ENCODE results near the gene KLHL12. TPM values are rescaled to one million over a fixed set of nuclear protein-coding genes. Genes with fewer than 3 reads are reported as not detected.

Gene KLHL12
- total RNA-seq (2014; rRNA removed; shearing (Covaris generic)) = 33.9 and 35.7 TPM in 2 replicates
- 46.2 and 46.5 TPM in 2 replicates for total RNA-seq (2022)
- percentile 78 among the genes with signal in this experiment for Bru-seq, nascent RNA
- BruChase-seq, experiment 1, labeled RNA remaining after a 6-hour chase = percentile 70 among the genes with signal in this experiment
- percentile 82 among the genes with signal in this experiment for BruChase-seq, experiment 2, labeled RNA remaining after a 2-hour chase
- long read RNA-seq, transcript KLHL12-203 (12 exons, 3,359 nt) = major isoform, 61 of 83 reads
- long read RNA-seq, partial matches to known transcripts = 8 of 83 reads
- long read RNA-seq, other reads (novel, unspliced or antisense) = 14 of 83 reads

DNA sequence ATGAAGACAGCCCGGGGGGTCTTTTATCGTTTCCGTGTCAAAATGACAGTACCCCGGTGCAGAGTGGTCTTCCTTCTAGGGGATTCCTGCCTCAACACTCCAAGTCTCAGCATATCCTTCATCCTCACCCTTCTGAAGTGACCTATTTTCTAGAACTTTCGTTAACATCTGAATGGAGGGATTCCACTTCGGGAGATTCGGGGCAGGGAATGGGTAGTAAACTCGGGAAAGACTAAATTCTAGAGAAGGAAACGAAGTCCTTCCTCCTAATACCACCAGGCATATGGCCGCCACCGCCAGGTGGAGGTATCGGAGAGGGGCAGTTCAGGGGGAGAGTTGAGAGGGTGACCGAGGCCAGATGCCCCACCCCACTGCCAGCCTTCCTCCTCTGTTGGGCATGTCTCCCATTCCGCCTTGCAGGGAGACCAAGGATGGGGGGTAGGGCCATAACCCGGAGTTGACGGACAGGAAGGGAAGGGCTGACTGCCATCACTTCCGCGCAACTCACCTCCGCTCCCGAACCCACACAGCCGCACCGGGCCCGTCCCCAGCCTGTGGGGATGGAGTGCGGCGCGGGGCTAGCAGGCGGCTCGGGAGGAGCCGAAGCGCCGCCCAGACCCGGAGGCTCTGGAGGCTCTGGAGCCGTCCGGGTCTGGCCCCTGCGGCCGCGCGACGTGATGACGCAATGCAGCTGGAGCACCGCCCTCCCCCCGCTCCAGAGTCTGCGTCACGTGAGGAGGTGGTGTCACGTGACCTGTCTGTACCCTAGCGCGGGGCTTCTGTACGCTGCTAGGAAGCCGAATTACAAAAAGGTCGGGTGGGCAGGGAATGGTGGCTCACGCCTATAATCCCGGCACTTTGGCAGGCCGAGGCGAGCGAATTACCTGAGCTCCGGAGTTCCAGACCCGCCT, at the start of gene KLHL12:
Gene KLHL12, minus strand, starts transcription at position 654 of the 911 bp plus-strand sequence. CDS start 2,072 bp downstream, outside the sequence.
- DNase-seq (ENCODE audit: low spot score) = peak; percentile 98
- Histone ChIP-seq H3K79me2 (ENCODE audit: insufficient read depth, low read depth, low read length) (peaks cover 47% of the 10 kb centered on the region; the same call in 1 of the 2 replicates), H4K20me1 (ENCODE audit: insufficient read depth, low read length) (no peaks in the 10 kb centered on the region), H3K4me3 (ENCODE audit: low read depth, low read length, poor library complexity, severe bottlenecking) (peak within 1 kb of the TSS; percentile 90), H3K4me2 (ENCODE audit: low read length) (peak within 1 kb of the TSS; percentile 97), H3K4me1 (ENCODE audit: insufficient read depth, low read length, poor library complexity, severe bottlenecking) (peaks cover 38% of the 10 kb centered on the region), H2AFZ (ENCODE audit: low read length) (peak within 1 kb of the TSS; percentile 78), H3K9me2 (ENCODE audit: insufficient read depth, low read length) (no peaks in the 10 kb centered on the region), H3K36me3 (ENCODE audit: insufficient read depth, low read length) (peaks cover 28% of the 10 kb centered on the region), H3K9me3 (ENCODE audit: low read length) (no peaks in the 10 kb centered on the region), H3K27ac (ENCODE audit: low read depth, low read length, poor library complexity, severe bottlenecking) (peak within 1 kb of the TSS; percentile 78)
- TF ChIP-seq CTCF (conservative IDR thresholded peaks at IDR 0.05; ENCODE audit: low read length) (peak; percentile 76), EZH2phosphoT487 (IDR thresholded peaks at IDR 0.05; ENCODE audit: borderline replicate concordance, low read depth, low read length) (no peak)
- CTCF ChIA-PET (ENCODE audit: unreplicated experiment) = interaction anchor here (1.0 kb wide), 1 partner anchor 126 kb away, joined by 5 read pairs; no protein-coding TSS in a partner anchor
- POLR2A ChIA-PET = interaction anchor here (0.6 to 1.4 kb wide), 14 partner anchors 17 to 1425 kb away, joined by 3 to 9 read pairs (median 4); no protein-coding TSS in a partner anchor
- BruUV-seq (replicated peaks) = no TSS peak
- intact Hi-C loops (cut with micrococcal nuclease; ENCODE audit: unreplicated experiment) = loop anchor here (1.0 to 2.0 kb wide), 4 partner anchors 32 to 72 kb away; partner anchors contain the start of genes ADIPOR1 and RABIF

DNA sequence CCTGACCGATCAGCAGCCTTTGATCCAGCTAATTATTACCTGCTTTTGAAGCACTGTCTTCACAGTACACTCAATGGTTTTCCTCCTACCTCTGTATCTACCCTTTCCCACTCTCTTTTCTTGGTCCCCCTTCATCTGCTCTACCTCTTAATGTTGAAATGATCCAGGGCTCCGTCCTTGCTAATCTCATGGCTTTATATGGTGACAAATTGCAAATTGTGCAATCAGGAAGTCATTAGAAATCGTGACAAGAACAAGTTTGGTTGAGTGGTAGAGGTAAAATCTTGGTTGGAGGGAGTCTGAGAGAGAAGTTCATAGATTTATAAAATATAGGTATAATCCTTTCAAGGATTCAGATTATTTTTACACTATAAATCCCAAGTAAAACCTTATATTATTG, 49.6 kb upstream of the KLHL12 start:
- CTCF ChIA-PET (ENCODE audit: unreplicated experiment) = no interaction called here
- H2AFZ ChIP-seq (ENCODE audit: low read length) = no peak overlapping the region

More for the DNA sequence above, 49.6 kb upstream of the KLHL12 start:
- DNase-seq (ENCODE audit: low spot score) = no peak
- H3K27ac ChIP-seq (ENCODE audit: low read depth, low read length, poor library complexity, severe bottlenecking) = no peak overlapping the region
- no peaks in the 10 kb centered on the region for H3K4me1 ChIP-seq (ENCODE audit: insufficient read depth, low read length, poor library complexity, severe bottlenecking)
- H3K4me3 ChIP-seq (ENCODE audit: low read depth, low read length, poor library complexity, severe bottlenecking) = no peak overlapping the region
- intact Hi-C loops (cut with micrococcal nuclease; ENCODE audit: unreplicated experiment) = no loop called here
- no peaks in the 10 kb centered on the region for H3K9me2 ChIP-seq (ENCODE audit: insufficient read depth, low read length)
- no peaks in the 10 kb centered on the region for H3K9me3 ChIP-seq (ENCODE audit: low read length)
- no peak overlapping the region for H3K4me2 ChIP-seq (ENCODE audit: low read length)
- H4K20me1 ChIP-seq (ENCODE audit: insufficient read depth, low read length) = no peaks in the 10 kb centered on the region
- POLR2A ChIA-PET = no interaction called here
- BruUV-seq (replicated peaks) = no TSS peak
- no peaks in the 10 kb centered on the region for H3K79me2 ChIP-seq (ENCODE audit: insufficient read depth, low read depth, low read length)
- TF ChIP-seq CTCF (conservative IDR thresholded peaks at IDR 0.05; ENCODE audit: low read length) (no peak), EZH2phosphoT487 (IDR thresholded peaks at IDR 0.05; ENCODE audit: borderline replicate concordance, low read depth, low read length) (no peak)
- no peaks in the 10 kb centered on the region for H3K36me3 ChIP-seq (ENCODE audit: insufficient read depth, low read length)
